GM23338 (cell line): Measurements from ENCODE around the gene UBE2E2. TPM values are rescaled to one million over a fixed set of nuclear protein-coding genes. Genes with fewer than 3 reads are reported as not detected.

Experiments used
- ATAC-seq: fragments of 200-7000 bp; cut with Tn5 transposase; 3 replicates; pipeline ENCODE4 v1.9.1; 2020
- DNase-seq: peaks from one replicate; pipeline ENCODE4 v3.0.0-alpha.2; 2015; ENCODE audit warnings: low spot score
- H2AFZ ChIP-seq: fragments of 200-600 bp; sonication (generic); 2 replicates; pipeline ENCODE4 v1.8.0; 2016; ENCODE audit warnings: antibody characterized with exemption, mild to moderate bottlenecking, moderate library complexity
- H3F3A ChIP-seq: fragments of 200-600 bp; sonication (generic); replicated peaks from 2 replicates; pipeline ENCODE4 v1.8.0; 2017; ENCODE audit warnings: antibody characterized with exemption, mixed run types, low read depth
- H3K27ac ChIP-seq: fragments of 200-600 bp; sonication (generic); 2 replicates; pipeline ENCODE4 v1.6.1; 2016; ENCODE audit warnings: low read depth
- H3K27me3 ChIP-seq: fragments of 200-600 bp; sonication (generic); 2 replicates; pipeline ENCODE4 v1.8.0; 2016; ENCODE audit warnings: mild to moderate bottlenecking, mixed run types, moderate library complexity; ENCODE audit not compliant: insufficient read depth
- H3K36me3 ChIP-seq: fragments of 200-600 bp; sonication (generic); 2 replicates; pipeline ENCODE4 v1.8.0; 2016; ENCODE audit warnings: mild to moderate bottlenecking; ENCODE audit not compliant: insufficient read depth
- H3K4me1 ChIP-seq: fragments of 200-600 bp; sonication (generic); 2 replicates; pipeline ENCODE4 v1.8.0; 2016; ENCODE audit warnings: mild to moderate bottlenecking, moderate library complexity; ENCODE audit not compliant: insufficient read depth
- H3K4me2 ChIP-seq: fragments of 200-600 bp; sonication (generic); 2 replicates; pipeline ENCODE4 v1.7.1; 2017; ENCODE audit warnings: mixed run types
- H3K4me3 ChIP-seq: fragments of 200-600 bp; sonication (generic); 2 replicates; pipeline ENCODE4 v1.6.1; 2016; ENCODE audit warnings: mixed run types
- H3K79me2 ChIP-seq: fragments of 200-600 bp; sonication (generic); replicated peaks from 2 replicates; pipeline ENCODE4 v1.8.0; 2017; ENCODE audit warnings: mild to moderate bottlenecking; ENCODE audit not compliant: insufficient read depth
- H3K9me2 ChIP-seq: fragments of 200-600 bp; sonication (generic); 2 replicates; pipeline ENCODE4 v1.8.0; 2017; ENCODE audit not compliant: insufficient read depth
- H4K20me1 ChIP-seq: fragments of 200-600 bp; sonication (generic); replicated peaks from 2 replicates; pipeline ENCODE4 v1.8.0; 2017; ENCODE audit warnings: mild to moderate bottlenecking; ENCODE audit not compliant: insufficient read depth
- H3K27ac Mint-ChIP-seq: 2 replicates; pipeline ENCODE4 v1.8.0; 2020; ENCODE audit warnings: inconsistent platforms, mild to moderate bottlenecking, moderate library complexity, mixed read lengths
- H3K27me3 Mint-ChIP-seq: 3 replicates; pipeline ENCODE4 v1.8.0; 2022; ENCODE audit warnings: low read depth, mild to moderate bottlenecking, moderate library complexity, mixed read lengths, inconsistent platforms; ENCODE audit not compliant: insufficient read depth, poor library complexity
- H3K36me3 Mint-ChIP-seq: 3 replicates; pipeline ENCODE4 v1.8.0; 2021; ENCODE audit warnings: low read depth, mild to moderate bottlenecking, inconsistent platforms, moderate library complexity, mixed read lengths
- H3K4me1 Mint-ChIP-seq: 3 replicates; pipeline ENCODE4 v1.8.0; 2020; ENCODE audit warnings: mild to moderate bottlenecking, inconsistent platforms, mixed read lengths
- H3K4me3 Mint-ChIP-seq: 3 replicates; pipeline ENCODE4 v1.8.0; 2021; ENCODE audit warnings: moderate library complexity, mild to moderate bottlenecking, inconsistent platforms, mixed read lengths
- H3K9me3 Mint-ChIP-seq: 3 replicates; pipeline ENCODE4 v1.8.0; 2020; ENCODE audit warnings: moderate library complexity, mild to moderate bottlenecking, inconsistent platforms, mixed read lengths
- CREB1 ChIP-seq: fragments of 250-450 bp; sonication (Bioruptor Pico); IDR thresholded peaks from 2 replicates; pipeline ENCODE4 v1.5.0; 2020; ENCODE audit warnings: low read depth, mild to moderate bottlenecking, moderate library complexity
- EZH2 ChIP-seq: fragments of 200-600 bp; sonication (generic); IDR thresholded peaks from one replicate; pipeline ENCODE4 v1.8.0; 2017; ENCODE audit warnings: antibody characterized with exemption, mild to moderate bottlenecking, low read depth; ENCODE audit not compliant: unreplicated experiment
- EZH2phosphoT487 ChIP-seq: fragments of 200-600 bp; sonication (generic); IDR thresholded peaks from one replicate; pipeline ENCODE4 v1.8.1; 2018; ENCODE audit warnings: antibody characterized with exemption; ENCODE audit not compliant: unreplicated experiment
- JUNB ChIP-seq: IDR thresholded peaks from one replicate; pipeline ENCODE4 v1.6.1; 2016; ENCODE audit warnings: antibody characterized with exemption; ENCODE audit not compliant: unreplicated experiment
- POLR2AphosphoS5 ChIP-seq: IDR thresholded peaks from 2 replicates; pipeline ENCODE4 v1.6.1; 2016; ENCODE audit warnings: antibody characterized with exemption, low read depth
- STAT1 ChIP-seq: IDR thresholded peaks from one replicate; pipeline ENCODE4 v1.6.1; 2016; ENCODE audit warnings: antibody characterized with exemption; ENCODE audit not compliant: unreplicated experiment
- ZNF114 ChIP-seq: fragments of 250-450 bp; sonication (Bioruptor Pico); IDR thresholded peaks from 2 replicates; pipeline ENCODE4 v1.5.0; 2020; ENCODE audit warnings: mild to moderate bottlenecking, moderate library complexity
- polyA plus RNA-seq: library from polyadenylated mRNA; unstranded; fragments of >200 nt; fragmentation: Nextera tagmentation; extraction: Ambion mirVana; gene quantifications from 2 replicates; pipeline ENCODE4 v1.2.1, GENCODE V29; 2016
- total RNA-seq: library from RNA; depleted of rRNA; stranded (reverse); fragments of >200 nt; shearing (Covaris generic); gene quantifications from 2 replicates; pipeline ENCODE4 v1.2.3, GENCODE V29; 2014
- TF ChIP-seq, protein P1 (sequence below): IDR thresholded peaks from one replicate; pipeline ENCODE4 v1.6.1; 2018; ENCODE audit warnings: antibody characterized with exemption; ENCODE audit not compliant: unreplicated experiment
- TF ChIP-seq, protein P2 (sequence below): IDR thresholded peaks from 2 replicates; pipeline ENCODE4 v1.6.1; 2016; ENCODE audit warnings: antibody characterized with exemption
- TF ChIP-seq, protein P3 (sequence below), 2 experiments: fragments of 200-600 bp in 1 of 2; sonication (generic) in 1 of 2; conservative IDR thresholded peaks; 2 replicates each; pipeline versions ENCODE4 v1.5.1 to v1.6.1; 2016 to 2017; ENCODE audit warnings: antibody characterized with exemption in 2 of 2, low read depth in 2 of 2, mild to moderate bottlenecking in 2 of 2, moderate library complexity in 1 of 2

Gene UBE2E2
- total and polyA plus RNA-seq, 2 experiments from 2014 or later, result 86.9 to 169 TPM

DNA sequence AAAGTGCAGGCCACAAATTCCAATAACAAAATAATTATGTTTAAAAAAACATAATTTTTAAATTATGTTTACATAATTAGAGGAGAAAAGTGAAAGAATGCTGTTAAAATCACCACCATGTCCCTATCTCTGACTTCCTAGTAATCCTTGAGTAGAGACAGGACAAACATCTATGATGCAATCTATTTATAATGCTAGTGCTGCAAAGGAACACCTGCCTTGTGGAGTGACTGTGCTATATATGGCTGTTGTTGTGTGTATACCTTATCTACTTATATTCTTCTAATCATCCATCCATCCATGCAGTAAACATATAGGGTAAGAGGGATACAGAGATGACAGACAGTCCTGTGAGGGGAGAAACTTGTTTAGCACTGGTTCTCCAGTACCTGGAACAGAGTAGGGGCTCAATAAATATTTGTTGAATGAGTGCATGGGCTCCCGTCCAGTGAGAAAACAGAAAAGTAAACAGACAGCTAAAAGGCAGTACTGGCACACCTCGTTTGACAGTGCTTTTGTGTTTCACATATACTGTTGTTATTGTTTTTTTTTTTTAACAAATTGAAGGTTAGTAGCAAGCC lies 373.3 kb downstream of the UBE2E2 start (continued):
- TF ChIP-seq, protein P1, sequence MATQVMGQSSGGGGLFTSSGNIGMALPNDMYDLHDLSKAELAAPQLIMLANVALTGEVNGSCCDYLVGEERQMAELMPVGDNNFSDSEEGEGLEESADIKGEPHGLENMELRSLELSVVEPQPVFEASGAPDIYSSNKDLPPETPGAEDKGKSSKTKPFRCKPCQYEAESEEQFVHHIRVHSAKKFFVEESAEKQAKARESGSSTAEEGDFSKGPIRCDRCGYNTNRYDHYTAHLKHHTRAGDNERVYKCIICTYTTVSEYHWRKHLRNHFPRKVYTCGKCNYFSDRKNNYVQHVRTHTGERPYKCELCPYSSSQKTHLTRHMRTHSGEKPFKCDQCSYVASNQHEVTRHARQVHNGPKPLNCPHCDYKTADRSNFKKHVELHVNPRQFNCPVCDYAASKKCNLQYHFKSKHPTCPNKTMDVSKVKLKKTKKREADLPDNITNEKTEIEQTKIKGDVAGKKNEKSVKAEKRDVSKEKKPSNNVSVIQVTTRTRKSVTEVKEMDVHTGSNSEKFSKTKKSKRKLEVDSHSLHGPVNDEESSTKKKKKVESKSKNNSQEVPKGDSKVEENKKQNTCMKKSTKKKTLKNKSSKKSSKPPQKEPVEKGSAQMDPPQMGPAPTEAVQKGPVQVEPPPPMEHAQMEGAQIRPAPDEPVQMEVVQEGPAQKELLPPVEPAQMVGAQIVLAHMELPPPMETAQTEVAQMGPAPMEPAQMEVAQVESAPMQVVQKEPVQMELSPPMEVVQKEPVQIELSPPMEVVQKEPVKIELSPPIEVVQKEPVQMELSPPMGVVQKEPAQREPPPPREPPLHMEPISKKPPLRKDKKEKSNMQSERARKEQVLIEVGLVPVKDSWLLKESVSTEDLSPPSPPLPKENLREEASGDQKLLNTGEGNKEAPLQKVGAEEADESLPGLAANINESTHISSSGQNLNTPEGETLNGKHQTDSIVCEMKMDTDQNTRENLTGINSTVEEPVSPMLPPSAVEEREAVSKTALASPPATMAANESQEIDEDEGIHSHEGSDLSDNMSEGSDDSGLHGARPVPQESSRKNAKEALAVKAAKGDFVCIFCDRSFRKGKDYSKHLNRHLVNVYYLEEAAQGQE, result no peak
- TF ChIP-seq EZH2 (no peak), POLR2AphosphoS5 (no peak), JUNB (no peak), EZH2phosphoT487 (no peak)
- TF ChIP-seq, protein P2, sequence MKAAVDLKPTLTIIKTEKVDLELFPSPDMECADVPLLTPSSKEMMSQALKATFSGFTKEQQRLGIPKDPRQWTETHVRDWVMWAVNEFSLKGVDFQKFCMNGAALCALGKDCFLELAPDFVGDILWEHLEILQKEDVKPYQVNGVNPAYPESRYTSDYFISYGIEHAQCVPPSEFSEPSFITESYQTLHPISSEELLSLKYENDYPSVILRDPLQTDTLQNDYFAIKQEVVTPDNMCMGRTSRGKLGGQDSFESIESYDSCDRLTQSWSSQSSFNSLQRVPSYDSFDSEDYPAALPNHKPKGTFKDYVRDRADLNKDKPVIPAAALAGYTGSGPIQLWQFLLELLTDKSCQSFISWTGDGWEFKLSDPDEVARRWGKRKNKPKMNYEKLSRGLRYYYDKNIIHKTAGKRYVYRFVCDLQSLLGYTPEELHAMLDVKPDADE, result no peak

DNA sequence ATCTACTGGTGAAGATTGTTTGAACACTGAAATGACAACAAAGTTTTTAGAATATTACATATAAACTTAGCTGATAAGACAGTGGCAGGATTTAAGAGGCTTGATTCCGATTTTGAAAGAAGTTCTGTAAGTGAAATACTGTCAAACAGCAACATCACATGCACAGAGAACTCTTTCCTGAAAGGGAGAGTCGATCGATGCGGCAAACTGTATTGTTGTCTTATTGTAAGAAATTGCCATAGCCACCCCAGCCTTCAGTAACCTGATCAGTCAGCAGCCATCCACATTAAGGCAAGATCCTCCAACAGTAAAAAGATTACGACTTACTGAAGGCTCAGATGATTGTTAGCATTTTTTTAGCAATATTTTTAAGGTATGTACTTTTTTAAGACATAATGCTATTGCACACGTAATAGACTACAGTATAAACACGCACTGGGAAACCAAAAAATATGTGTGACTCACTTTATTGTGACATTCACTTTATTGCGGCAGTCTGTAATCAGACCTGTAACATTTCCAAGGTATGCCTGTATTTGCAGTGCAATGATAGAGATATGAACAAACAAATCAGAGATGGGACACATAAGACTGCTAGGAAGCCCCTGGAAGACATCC lies 377.1 kb downstream of the UBE2E2 start:
- H3K27ac ChIP-seq, result no peak overlapping the region
- no peaks in the 10 kb centered on the region for H3K27me3 Mint-ChIP-seq
- H3K4me3 Mint-ChIP-seq, result no peak overlapping the region
- H3K4me1 ChIP-seq, result peaks cover 13% of the 10 kb centered on the region; the same call in 1 of the 2 replicates
- H4K20me1 ChIP-seq, result no peaks in the 10 kb centered on the region
- no peak for ATAC-seq
- H3F3A ChIP-seq, result no peaks in the 10 kb centered on the region
- no peak for DNase-seq
- H3K4me2 ChIP-seq, result no peak overlapping the region
- H3K27ac Mint-ChIP-seq, result no peak overlapping the region
- H3K27me3 ChIP-seq, result no peaks in the 10 kb centered on the region
- no peaks in the 10 kb centered on the region for H3K9me2 ChIP-seq
- H3K4me1 Mint-ChIP-seq, result peaks cover 22% of the 10 kb centered on the region
- H3K79me2 ChIP-seq, result peaks cover 3% of the 10 kb centered on the region; the same call in 1 of the 2 replicates
- H2AFZ ChIP-seq, result no peak overlapping the region
- no peaks in the 10 kb centered on the region for H3K36me3 Mint-ChIP-seq
- no peak overlapping the region for H3K4me3 ChIP-seq
- H3K36me3 ChIP-seq, result no peaks in the 10 kb centered on the region
- no peaks in the 10 kb centered on the region; the same call in 2 of the 3 replicates for H3K9me3 Mint-ChIP-seq
- TF ChIP-seq JUNB (no peak), ZNF114 (CRISPR knock-in tag) (no peak), EZH2phosphoT487 (no peak), CREB1 (CRISPR knock-in tag) (no peak), POLR2AphosphoS5 (no peak), STAT1 (no peak)
- TF ChIP-seq, protein P2, result no peak
- TF ChIP-seq, protein P3, sequence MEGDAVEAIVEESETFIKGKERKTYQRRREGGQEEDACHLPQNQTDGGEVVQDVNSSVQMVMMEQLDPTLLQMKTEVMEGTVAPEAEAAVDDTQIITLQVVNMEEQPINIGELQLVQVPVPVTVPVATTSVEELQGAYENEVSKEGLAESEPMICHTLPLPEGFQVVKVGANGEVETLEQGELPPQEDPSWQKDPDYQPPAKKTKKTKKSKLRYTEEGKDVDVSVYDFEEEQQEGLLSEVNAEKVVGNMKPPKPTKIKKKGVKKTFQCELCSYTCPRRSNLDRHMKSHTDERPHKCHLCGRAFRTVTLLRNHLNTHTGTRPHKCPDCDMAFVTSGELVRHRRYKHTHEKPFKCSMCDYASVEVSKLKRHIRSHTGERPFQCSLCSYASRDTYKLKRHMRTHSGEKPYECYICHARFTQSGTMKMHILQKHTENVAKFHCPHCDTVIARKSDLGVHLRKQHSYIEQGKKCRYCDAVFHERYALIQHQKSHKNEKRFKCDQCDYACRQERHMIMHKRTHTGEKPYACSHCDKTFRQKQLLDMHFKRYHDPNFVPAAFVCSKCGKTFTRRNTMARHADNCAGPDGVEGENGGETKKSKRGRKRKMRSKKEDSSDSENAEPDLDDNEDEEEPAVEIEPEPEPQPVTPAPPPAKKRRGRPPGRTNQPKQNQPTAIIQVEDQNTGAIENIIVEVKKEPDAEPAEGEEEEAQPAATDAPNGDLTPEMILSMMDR (conservative IDR thresholded peaks at IDR 0.05; ENCODE audit: low read depth in 2 of 2), result no peak
